HG03354 (cell line): ENCODE measurements around the gene KCNC3.

ENCODE experiments used
- ATAC-seq: cut with Tn5 transposase; IDR thresholded peaks from one replicate; pipeline ENCODE4 v1.9.1; 2021; ENCODE audit warnings: mild to moderate bottlenecking; ENCODE audit not compliant: unreplicated experiment, poor library complexity, severe bottlenecking

Gene KCNC3

DNA sequence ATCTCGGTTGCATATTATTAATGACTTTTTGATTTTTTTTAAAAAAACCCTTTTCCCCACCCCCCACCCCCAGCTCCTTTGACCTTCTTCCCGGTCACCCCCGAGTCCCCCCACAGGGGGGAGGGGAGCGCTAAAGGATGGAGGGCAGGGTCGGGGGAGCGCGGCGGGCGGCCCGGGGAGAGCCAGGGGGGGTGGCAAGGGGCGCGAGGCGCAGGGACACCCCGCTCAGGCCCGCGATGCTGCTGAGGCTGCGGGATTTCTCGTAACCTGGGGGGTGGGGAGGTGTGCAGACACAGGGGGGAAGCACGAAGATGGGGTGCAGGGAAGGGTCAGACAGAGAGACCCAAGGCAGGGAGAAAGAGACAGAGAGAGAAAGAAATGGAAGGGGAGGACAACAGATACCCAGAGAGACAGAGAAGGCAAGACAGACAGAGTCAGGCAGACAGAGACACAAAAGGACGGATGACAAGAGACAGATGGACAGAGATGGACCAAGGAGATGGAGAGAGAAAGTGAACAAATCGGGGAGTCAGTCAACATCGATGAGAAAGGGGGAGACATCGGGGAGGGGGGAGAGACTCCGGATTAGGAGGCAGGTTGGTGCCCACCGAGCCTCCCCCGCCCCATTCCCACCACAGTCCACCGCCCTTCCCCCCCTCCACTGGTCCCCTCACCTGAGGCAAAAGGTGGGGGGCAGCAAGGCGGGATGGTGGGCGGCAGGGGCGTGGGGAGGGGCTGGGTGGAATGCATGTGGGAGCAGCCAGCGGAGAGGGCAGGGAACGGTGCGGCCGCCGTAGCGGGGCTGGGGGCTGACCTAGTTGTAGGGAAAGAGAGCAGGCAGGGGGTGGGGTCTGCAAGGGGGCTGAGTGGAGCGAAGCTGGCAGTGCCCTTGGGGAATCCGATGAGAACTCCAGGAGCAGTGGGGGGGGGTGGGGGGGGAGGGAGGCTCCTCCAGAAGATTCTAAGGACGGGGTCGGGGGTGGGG lies 14.2 kb downstream of the KCNC3 start:
- no peak for ATAC-seq

DNA sequence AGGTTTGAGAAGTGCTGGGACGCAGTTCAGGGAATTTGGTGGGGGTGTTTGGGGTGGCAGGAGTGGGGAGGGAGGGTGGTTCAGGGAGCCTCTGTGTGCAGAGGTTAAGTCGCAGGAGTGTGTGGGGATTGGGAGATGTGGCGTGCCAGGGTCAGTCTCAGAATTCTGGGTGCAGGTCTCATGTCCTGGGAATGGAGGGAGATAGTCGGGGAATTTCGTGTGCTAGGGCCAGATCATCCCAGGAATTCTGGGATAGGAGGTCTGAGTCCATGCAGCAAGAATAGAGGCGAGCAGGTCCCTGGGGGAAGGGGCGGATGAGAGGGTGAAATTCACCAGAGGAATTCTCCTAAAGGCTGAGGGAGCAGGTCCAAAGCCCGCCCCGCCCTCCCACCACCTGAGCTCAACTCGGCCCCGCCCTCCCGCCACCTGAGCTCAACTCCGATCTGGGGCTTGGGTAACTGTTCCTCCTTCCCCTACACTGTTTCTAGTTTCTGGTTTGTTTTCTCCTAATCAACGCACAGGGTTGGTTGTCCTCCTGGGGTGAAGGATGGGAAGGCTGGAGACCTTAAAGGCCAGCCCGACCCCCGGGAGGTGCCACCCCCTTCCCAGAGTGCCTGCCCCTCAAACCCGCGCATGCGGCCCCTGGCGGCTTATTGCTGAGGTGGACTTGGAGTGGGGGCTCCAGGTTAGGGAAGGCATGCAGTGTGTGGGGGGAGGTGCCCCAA lies 15.2 kb downstream of the KCNC3 start:
- no peak for ATAC-seq

DNA sequence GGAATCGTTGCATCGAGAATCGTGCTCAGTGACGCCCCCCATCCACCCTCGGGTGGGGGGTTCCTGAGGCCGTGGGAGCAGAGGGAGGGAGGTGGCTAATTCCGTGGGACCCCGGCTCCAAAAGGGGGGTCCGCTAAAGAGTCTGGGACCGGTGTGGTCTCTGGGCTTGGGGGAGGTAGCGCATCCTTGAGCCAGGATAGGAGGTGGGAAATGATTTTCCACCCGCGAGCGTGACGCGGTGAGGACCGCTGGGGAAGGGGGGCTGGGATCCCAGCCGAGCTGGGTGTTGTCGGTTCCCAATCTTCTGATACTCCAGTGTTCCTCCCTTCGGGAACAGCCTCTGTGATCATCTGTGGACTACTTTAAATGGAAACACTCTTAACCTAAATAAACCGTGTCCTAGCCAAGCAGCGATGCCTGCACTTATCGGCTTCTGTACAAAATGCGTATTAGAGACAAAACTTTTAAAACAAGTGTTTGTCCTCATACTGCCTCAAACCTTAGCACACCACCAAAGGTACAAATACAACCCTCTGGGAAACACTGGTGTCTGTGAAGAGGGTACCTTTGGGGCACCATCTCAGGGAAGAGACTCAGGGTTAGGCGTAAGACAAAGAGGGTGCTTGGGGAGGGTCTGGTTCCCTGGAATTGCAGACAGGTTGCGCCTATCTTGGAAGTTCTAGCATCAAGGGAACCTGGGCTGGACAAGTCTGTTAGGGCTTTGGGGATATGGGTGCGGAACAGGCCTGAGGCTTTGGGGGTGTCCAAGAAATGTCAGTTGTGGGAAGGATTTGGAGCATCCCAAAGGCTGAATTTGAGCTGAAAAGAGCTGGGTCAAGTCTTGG lies 16.0 kb downstream of the KCNC3 start:
- ATAC-seq, result no peak

DNA sequence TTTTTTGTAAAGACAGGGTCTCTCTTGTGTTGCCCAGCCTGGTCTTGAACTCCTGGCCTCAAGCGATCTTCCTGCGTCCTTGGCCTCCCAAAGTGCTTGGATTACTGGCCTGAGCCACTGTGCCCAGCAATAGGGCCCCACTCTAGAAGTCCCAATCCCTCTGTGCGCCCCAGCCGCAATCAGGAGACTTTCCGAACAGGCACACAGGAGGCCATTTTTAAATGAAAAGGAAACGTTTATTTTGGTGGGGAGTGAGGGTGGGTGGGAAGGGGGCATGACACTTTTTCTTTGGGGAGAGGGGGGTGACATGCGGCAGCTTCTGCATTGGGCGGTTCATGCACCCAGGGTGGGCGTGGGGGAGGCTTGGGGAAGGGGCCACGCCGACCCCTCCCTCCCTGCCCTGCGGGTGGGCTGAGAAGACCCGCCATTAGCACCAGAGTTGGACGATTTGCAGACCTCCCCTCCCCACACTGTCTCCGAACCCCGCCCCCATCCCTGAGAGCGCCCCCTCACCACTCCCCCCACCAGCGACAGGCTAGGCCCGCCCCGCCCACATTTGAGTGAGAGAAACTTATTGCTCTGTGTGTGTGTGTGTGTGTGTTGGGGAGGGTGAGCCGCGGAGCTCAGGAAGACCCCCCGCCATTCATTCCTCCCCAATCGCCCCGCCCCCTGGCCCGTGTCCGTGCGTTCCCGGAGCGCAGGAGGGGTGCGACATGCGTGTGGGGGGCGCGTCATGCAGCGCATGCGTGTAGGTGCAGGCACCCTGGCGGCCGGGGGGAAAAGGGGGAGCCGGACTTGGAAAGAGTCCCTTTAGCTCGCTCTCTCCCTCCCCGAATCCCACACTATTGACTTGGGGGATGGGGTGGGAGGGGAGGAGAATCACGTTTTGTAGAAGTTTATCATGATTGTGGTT lies 17.2 kb downstream of the KCNC3 start:
- ATAC-seq, result no peak

DNA sequence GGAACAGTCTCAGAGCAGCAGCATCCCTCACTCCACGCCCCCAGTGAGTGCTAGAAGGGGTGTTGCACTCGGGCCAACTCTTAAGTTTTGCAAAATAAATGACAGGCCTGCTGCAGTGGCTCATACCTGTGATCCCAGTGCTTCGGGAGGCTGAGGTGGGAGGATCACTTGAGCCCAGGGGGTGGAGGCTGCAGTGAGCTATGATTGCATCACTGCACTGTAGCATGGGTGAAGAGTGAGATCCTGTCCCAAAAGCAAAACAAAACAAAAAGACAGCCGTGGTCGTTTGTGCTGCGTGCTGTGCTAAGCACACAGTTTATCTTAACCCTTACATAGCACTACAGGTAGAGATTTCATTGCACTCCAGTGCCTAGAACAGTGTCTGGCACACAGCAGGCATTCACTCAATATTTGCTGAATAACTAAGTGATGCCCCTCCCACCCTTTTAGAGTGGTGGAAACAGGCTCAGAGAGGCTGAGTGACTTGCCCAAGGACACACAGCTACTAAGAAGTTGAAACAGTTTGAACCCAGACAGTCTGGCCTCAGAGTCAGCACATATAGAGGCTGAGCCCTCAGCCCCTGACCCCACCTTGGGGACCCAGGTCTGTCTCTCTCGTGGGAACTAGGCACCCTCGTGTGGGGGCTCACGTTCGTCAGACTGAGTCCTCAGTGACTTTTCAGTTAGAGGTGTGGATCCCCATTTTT lies 18.3 kb downstream of the KCNC3 start:
- no peak for ATAC-seq

DNA sequence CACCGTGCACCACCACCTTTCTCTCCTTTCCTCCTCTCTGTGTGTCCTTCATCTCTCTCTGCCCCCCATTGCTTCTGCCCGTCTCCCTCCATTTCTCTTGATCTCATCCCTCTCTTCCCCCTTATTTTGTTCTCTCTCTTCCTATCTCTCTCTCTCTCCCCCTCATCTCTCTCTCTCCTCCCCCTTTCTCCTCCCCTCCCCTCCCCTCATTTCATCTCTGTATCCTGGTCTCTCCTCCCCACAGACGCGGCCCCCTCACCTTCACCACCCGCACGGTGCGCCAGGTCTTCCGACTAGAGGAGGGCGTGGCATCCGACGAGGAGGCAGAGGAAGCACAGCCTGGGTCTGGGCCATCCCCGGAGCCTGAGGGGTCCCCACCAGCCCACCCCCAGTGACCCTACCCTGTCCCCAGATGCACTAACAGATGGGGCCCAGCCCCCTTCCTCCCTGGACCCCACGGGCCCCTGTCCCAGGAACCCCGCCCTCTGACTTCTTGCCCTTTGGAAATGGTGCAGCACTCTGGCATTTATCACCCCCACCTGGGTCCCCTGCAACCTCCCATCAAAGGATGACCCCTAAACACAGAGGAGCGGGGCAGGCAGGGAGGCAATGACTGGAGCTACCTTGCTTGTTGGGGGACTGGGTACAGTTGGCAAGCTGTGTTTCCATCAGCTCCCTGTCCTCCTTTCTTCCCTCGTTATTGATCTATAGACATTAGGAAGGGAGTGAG lies 19.6 kb downstream of the KCNC3 start:
- no peak for ATAC-seq

DNA sequence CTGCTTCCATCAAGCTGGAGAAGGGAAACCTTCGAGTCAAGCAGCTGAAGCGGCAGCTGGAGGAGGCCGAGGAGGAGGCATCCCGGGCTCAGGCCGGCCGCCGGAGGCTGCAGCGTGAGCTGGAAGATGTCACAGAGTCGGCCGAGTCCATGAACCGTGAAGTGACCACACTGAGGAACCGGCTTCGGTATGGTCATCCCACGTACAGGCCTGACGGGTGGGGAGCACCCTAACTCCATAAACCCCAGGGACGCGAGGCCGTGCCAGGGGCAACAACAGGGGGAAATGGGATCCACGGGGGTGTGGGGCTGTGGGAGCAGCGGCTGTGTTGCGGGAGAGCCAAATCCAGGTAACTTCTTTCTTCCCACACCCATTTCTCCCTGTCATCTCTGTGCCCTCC lies 20.2 kb downstream of the KCNC3 start:
- ATAC-seq, result no peak

DNA sequence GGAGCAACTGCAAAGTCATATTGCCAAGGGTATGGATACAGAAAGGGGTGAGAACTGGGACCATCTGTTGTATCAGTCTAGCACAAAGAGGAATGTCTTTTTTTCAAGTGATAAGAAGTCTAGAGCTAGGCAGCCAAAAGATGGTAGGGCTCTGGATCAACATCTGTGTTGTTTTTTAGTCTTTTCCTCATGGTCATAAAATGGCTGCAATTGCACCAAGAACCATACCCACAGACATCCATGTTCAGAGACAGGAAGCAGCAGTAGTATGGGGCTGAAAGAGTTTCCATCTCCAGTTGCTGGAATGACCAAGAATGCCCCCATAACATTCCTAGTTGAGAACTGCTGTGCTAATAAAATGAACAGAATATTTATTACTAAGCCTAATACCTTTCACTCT lies 25.6 kb downstream of the KCNC3 start:
- ATAC-seq, result no peak

DNA sequence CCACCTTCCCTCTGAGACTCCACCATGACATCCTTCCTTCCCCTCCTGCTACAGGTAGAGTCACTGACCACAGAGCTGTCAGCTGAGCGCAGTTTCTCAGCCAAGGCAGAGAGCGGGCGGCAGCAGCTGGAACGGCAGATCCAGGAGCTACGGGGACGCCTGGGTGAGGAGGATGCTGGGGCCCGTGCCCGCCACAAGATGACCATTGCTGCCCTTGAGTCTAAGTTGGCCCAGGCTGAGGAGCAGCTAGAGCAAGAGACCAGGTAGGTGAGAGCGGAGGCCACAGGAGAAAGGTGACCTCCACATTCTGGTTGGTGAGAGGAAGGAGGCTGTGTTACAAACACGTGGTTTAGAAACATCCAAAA lies 27.6 kb downstream of the KCNC3 start:
- no peak for ATAC-seq

DNA sequence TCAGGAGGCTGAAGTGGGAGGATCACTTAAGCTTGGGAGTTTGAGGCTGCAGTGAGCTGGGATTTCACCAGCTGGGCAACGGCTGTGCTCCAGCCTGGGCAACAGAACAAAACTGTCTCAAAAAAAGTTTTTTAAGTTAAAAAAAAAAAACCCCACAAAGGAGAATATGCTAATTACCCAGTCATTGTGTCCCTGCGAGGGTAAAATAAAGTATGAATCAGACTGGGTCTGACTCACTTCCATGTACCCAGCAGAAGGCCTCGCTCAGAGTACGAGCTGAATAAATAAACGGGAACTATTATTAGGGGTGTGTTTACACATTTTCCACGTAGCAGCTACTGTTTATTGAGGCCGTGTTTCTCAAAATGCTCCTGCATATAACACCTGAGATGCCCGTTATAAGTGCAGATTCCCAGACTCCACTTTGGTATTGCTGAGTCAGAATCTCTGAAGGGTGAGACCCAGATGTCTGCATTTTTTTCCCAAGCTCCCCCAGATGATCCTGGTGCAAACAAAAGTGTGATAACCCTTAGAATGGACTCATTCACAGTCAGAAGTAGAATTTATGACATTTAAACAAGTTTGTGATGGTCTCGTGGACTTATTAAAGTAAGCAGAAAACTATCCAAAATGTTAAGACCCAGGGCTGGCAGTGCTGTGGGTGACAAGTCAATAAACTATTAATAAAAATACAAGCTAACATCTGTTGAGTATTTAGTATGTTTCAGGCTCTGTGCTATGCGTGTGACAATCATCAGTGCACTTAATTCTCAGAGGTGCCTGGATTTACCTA lies 28.2 kb downstream of the KCNC3 start:
- no peak for ATAC-seq

DNA sequence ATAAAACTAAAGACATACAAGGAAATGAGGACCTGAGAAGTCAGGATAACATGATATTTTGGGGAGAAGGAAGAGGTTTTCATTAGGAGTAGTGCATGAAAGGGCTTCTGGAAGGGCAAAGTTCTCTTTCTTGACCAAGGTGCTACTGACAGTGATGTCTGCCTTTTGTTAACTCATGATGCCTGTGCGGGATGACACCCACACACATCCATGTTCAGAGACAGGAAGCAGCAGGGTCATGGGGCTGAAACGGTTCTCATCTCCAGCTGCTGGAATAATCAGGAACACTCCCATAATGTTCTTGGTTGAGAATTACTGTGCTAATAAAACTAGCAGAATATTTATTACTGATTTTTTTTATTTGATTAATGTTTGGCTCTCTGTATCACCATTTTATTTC lies 29.1 kb downstream of the KCNC3 start:
- ATAC-seq, result no peak

DNA sequence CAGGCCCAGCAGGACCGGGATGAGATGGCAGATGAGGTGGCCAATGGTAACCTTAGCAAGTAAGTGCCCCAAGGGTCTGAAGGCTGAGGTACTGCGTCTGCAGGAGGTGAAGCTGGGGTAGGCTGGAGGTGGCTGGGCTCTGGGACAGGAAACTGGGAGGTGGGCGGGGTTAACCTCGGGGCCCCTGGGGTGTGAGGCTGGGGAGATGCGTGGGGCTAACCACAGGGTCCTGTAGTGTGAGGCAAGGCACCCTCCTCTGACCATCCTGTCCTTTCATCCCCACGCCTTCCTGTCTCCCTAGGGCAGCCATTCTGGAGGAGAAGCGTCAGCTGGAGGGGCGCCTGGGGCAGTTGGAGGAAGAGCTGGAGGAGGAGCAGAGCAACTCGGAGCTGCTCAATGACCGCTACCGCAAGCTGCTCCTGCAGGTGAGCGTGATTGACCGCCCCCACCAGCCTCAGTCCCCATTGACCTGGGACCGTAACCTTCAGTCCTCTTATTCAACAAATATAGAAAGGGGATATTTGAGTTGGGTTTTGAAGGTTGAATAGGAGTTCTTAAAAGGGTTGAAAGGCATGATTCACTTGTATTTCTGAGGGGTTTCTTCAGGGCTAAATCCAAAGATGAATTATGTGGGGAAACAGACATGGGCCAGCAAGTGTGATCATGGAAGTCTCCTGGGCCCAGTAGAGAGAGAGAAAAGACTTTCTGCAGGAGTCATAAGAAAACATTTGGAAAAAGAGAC lies 35.7 kb downstream of the KCNC3 start:
- no peak for ATAC-seq

DNA sequence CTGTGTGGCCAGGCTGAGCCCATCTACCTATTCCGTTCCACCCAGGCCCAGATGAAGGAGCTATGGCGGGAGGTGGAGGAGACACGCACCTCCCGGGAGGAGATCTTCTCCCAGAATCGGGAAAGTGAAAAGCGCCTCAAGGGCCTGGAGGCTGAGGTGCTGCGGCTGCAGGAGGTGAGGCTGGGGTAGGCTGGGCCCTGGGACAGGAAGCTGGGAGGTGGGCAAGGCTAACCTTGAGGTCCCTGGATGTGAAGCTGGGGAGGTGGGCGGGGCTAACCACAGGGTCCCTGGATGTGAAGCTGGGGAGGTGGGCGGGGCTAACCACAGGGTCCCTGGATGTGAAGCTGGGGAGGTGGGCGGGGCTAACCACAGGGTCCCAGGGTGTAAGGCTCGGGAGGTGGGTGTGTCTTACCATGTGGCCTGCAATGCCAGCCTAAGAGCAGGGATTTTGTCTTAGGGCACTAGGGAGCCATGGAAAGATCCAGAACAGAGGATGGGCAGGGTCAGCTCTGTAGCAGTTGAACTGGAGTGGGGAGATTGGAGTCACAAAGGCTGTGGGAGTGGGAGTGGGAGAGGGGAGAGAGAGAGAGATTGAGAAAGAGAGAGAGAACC lies 36.9 kb downstream of the KCNC3 start:
- no peak for ATAC-seq

DNA sequence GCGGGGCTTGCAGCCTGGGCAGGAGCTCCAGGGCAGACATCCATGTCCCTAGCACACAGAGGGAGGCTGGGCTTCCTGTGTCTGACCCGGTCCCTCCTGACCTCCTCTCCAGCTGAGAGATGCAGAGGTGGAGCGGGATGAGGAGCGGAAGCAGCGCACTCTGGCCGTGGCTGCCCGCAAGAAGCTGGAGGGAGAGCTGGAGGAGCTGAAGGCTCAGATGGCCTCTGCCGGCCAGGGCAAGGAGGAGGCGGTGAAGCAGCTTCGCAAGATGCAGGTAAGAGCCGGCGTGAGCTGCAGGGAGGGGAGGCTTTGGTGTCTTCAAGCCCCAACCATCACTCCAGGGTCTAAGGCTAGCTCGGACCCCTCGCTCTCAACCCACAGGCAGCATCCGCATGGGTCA lies 38.4 kb downstream of the KCNC3 start:
- no peak for ATAC-seq

DNA sequence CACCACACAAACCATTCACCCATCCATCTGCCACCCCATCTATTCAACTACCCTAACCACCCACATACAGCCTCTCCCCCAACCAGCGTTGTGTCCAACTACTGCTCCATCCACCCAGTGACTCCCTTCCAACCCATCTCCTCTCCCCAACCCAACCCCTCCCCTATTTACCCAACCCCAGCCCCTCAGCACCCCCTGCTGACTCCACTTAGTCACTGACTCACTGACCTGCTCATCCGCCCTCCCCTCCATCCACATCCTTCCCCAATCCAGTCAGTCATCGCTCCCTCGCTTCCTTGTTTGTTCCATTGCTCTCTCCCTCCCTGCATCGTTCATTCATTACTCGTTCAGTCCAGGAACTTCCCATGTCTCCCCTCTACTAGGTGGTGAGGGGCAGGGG lies 39.2 kb downstream of the KCNC3 start:
- ATAC-seq, result no peak

DNA sequence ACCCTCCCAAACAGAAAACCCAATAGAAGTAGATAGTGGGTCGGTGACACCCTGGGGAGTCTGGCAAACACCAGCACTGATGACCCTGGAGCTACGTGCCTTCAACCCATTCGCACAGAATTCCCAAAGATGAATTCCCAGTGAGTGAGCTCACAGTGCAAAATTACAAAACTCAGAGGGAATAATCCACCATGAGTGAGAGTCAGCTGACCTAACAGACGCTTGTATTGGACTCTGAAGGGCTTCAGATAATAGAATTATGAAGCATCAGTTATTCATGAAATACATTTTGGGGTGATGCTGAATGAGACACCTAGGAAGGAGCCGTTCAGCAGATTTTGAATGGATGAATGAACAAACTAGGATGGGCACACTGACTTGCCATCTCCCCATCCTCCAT lies 40.2 kb downstream of the KCNC3 start:
- ATAC-seq, result no peak
